Measurements from ENCODE around the gene RRAD.
"Not testable (repeated sequence)": the region's sequence is repeated elsewhere in the genome, so short reads cannot be mapped to it uniquely, and the experiment has no call there.

The RRAD gene

DNA sequence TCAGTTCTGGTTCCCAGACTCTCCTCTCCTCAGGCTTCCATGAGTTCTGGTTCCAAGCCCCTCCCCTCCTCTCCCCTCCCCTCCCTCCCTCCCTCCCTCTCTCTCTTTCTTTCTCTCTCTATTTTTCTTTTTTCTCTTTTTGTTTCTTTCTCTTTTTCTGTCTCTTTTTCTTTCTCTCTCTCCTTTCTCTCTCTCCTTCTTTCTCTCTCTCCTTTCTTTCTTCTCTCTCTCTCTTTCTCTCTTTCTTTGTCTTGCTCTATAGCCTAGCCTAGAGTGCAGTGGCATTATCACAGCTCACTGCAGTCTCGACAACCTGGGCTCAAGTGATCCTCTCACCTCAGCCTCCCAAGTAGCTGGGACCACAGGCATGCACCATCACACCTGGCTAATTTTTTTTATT lies 34.9 kb upstream of the RRAD start:
- H3K36me3 ChIP-seq (ENCODE audit: control insufficient read depth, low read length) = no peaks in the 10 kb centered on the region

DNA sequence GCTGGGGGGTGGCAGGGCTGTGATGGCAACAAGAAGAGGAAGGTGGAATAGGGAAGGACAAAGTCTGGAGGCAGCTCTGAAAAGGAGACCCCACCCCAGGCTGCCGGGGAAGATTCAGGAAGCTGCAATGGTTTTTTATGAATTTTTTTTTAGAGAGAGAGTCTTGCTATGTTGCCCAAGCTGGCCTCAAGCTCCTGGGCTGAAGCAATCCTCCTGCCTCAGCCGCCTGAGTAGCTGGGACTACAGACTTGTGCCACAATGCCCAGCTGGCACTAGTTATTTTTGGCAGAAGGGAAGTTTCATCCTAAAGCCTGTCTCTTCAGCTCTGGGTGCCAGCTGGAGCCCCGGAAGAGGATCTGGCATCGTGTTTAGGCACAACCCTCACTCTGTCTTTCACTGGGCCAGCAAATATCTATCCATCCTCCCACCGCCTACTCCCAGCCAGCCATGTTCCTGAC lies 34.4 kb upstream of the RRAD start:
- no peaks in the 10 kb centered on the region for H4K20me1 ChIP-seq (ENCODE audit: control insufficient read depth, insufficient read depth, low read depth, low read length)
- TF ChIP-seq EZH2phosphoT487 (IDR thresholded peaks at IDR 0.05; ENCODE audit: borderline replicate concordance, low read length) = no peak
- TF ChIP-seq, protein P1, sequence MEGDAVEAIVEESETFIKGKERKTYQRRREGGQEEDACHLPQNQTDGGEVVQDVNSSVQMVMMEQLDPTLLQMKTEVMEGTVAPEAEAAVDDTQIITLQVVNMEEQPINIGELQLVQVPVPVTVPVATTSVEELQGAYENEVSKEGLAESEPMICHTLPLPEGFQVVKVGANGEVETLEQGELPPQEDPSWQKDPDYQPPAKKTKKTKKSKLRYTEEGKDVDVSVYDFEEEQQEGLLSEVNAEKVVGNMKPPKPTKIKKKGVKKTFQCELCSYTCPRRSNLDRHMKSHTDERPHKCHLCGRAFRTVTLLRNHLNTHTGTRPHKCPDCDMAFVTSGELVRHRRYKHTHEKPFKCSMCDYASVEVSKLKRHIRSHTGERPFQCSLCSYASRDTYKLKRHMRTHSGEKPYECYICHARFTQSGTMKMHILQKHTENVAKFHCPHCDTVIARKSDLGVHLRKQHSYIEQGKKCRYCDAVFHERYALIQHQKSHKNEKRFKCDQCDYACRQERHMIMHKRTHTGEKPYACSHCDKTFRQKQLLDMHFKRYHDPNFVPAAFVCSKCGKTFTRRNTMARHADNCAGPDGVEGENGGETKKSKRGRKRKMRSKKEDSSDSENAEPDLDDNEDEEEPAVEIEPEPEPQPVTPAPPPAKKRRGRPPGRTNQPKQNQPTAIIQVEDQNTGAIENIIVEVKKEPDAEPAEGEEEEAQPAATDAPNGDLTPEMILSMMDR (IDR thresholded peaks at IDR 0.05; ENCODE audit: low read depth, low read length, poor library complexity, severe bottlenecking) = no peak
- no peaks in the 10 kb centered on the region for H3K36me3 ChIP-seq (ENCODE audit: control insufficient read depth, low read length)
- H3K4me2 ChIP-seq (ENCODE audit: low read length) = no peak overlapping the region
- H3K9me2 ChIP-seq (replicated peaks; ENCODE audit: control insufficient read depth, low read length) = no peaks in the 10 kb centered on the region
- H3K4me1 ChIP-seq (ENCODE audit: control insufficient read depth, low read length) = peaks cover 13% of the 10 kb centered on the region
- no peaks in the 10 kb centered on the region for H3F3A ChIP-seq (ENCODE audit: control insufficient read depth, insufficient read depth)
- no peak overlapping the region for H3K4me3 ChIP-seq (ENCODE audit: low read length)
- H3K27me3 ChIP-seq (ENCODE audit: control insufficient read depth, low read length) = peaks cover 4% of the 10 kb centered on the region; the same call in 1 of the 2 replicates
- no peaks in the 10 kb centered on the region for H3K9me3 ChIP-seq (ENCODE audit: control insufficient read depth, insufficient read depth, low read length)
- H3K79me2 ChIP-seq (ENCODE audit: control insufficient read depth, low read length) = no peaks in the 10 kb centered on the region
- no peak overlapping the region for H3K27ac ChIP-seq (ENCODE audit: low read depth, low read length)

More for the DNA sequence above, 34.9 kb upstream of the RRAD start:
- H3K4me2 ChIP-seq (ENCODE audit: low read length) = no peak overlapping the region
- TF ChIP-seq, protein P1 (IDR thresholded peaks at IDR 0.05; ENCODE audit: low read depth, low read length, poor library complexity, severe bottlenecking) = no peak
- TF ChIP-seq EZH2phosphoT487 (IDR thresholded peaks at IDR 0.05; ENCODE audit: borderline replicate concordance, low read length) = no peak
- H3K4me1 ChIP-seq (ENCODE audit: control insufficient read depth, low read length) = peaks cover 13% of the 10 kb centered on the region
- no peak overlapping the region for H3K27ac ChIP-seq (ENCODE audit: low read depth, low read length)
- no peaks in the 10 kb centered on the region for H3K79me2 ChIP-seq (ENCODE audit: control insufficient read depth, low read length)
- no peaks in the 10 kb centered on the region for H4K20me1 ChIP-seq (ENCODE audit: control insufficient read depth, insufficient read depth, low read depth, low read length)
- no peak overlapping the region for H3K4me3 ChIP-seq (ENCODE audit: low read length)
- H3K27me3 ChIP-seq (ENCODE audit: control insufficient read depth, low read length) = peaks cover 4% of the 10 kb centered on the region; the same call in 1 of the 2 replicates
- H3K9me3 ChIP-seq (ENCODE audit: control insufficient read depth, insufficient read depth, low read length) = no peaks in the 10 kb centered on the region
- H3F3A ChIP-seq (ENCODE audit: control insufficient read depth, insufficient read depth) = no peaks in the 10 kb centered on the region
- H3K9me2 ChIP-seq (replicated peaks; ENCODE audit: control insufficient read depth, low read length) = no peaks in the 10 kb centered on the region

DNA sequence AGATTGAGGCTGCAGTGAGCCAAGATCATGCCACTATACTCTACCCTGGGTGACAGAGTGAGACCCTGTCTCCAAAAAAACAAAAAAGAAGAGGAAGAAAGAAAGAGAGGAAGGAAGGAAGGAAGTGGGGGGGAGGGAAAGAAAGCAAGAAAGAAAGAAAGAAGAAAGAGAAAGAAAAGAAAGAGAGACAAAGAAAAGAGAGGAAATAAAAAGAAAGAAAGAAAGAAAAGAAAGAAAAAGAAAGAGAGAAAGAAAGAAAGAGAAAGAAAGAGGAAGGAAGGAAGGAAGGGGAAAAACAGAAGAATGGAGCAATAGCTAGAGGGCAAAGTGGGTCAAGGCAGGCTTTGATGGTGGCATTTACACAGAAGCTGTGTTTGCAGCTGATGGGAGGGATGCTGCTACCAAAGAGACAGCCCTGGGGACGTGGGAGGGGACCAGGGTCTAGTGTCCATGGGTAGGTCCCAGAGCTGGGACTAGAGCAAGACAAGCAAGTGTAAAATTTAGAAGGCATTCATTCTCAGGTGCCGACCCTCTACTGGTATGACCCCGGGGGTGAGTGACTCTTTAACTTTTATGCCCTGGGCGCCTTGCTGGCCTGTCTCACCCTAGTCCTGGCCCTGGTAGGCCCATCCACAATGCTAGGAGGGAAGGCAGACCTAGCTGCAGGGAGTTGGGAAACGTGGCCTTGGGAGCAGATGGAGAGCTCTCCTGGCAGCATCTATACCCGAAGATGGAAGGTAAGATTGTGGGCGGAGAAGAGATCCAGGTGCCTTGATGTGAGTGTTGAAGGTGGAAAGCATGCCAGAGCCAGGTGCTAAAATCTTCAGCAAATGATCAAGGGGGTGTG lies 33.7 kb upstream of the RRAD start:
- Histone ChIP-seq H3F3A (ENCODE audit: control insufficient read depth, insufficient read depth) (no peaks in the 10 kb centered on the region), H3K4me3 (ENCODE audit: low read length) (no peak overlapping the region), H3K79me2 (ENCODE audit: control insufficient read depth, low read length) (no peaks in the 10 kb centered on the region), H3K4me2 (ENCODE audit: low read length) (no peak overlapping the region), H3K27me3 (ENCODE audit: control insufficient read depth, low read length) (peaks cover 4% of the 10 kb centered on the region; the same call in 1 of the 2 replicates), H3K9me3 (ENCODE audit: control insufficient read depth, insufficient read depth, low read length) (no peaks in the 10 kb centered on the region), H4K20me1 (ENCODE audit: control insufficient read depth, insufficient read depth, low read depth, low read length) (no peaks in the 10 kb centered on the region), H3K36me3 (ENCODE audit: control insufficient read depth, low read length) (no peaks in the 10 kb centered on the region), H3K27ac (ENCODE audit: low read depth, low read length) (no peak overlapping the region), H3K4me1 (ENCODE audit: control insufficient read depth, low read length) (peaks cover 13% of the 10 kb centered on the region), H3K9me2 (replicated peaks; ENCODE audit: control insufficient read depth, low read length) (no peaks in the 10 kb centered on the region)
- TF ChIP-seq, protein P1 (IDR thresholded peaks at IDR 0.05; ENCODE audit: low read depth, low read length, poor library complexity, severe bottlenecking) = no peak
- TF ChIP-seq EZH2phosphoT487 (IDR thresholded peaks at IDR 0.05; ENCODE audit: borderline replicate concordance, low read length) = no peak

DNA sequence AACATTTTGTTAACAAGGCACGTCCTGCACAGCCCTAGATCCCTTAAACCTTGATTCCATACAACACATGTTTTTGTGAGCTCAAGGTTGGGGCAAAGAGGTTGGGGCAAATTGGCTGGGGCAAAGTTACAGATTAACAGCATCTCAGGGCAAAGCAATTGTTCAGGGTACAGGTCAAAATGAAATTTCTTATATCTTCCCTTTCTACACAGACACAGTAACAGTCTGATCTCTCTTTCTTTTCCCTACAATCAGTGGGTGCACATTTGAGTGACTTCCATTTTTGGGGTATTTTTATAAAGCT lies 30.8 kb upstream of the RRAD start:
- not testable (repeated sequence) for H3F3A ChIP-seq (ENCODE audit: control insufficient read depth, insufficient read depth); H3K9me3 ChIP-seq (ENCODE audit: control insufficient read depth, insufficient read depth, low read length); H3K9me2 ChIP-seq (replicated peaks; ENCODE audit: control insufficient read depth, low read length); H3K4me1 ChIP-seq (ENCODE audit: control insufficient read depth, low read length); H3K4me2 ChIP-seq (ENCODE audit: low read length); H3K27ac ChIP-seq (ENCODE audit: low read depth, low read length); H4K20me1 ChIP-seq (ENCODE audit: control insufficient read depth, insufficient read depth, low read depth, low read length); H3K79me2 ChIP-seq (ENCODE audit: control insufficient read depth, low read length); H3K4me3 ChIP-seq (ENCODE audit: low read length); H3K36me3 ChIP-seq (ENCODE audit: control insufficient read depth, low read length)
- peaks cover 17% of the 10 kb centered on the region for H3K27me3 ChIP-seq (ENCODE audit: control insufficient read depth, low read length)

DNA sequence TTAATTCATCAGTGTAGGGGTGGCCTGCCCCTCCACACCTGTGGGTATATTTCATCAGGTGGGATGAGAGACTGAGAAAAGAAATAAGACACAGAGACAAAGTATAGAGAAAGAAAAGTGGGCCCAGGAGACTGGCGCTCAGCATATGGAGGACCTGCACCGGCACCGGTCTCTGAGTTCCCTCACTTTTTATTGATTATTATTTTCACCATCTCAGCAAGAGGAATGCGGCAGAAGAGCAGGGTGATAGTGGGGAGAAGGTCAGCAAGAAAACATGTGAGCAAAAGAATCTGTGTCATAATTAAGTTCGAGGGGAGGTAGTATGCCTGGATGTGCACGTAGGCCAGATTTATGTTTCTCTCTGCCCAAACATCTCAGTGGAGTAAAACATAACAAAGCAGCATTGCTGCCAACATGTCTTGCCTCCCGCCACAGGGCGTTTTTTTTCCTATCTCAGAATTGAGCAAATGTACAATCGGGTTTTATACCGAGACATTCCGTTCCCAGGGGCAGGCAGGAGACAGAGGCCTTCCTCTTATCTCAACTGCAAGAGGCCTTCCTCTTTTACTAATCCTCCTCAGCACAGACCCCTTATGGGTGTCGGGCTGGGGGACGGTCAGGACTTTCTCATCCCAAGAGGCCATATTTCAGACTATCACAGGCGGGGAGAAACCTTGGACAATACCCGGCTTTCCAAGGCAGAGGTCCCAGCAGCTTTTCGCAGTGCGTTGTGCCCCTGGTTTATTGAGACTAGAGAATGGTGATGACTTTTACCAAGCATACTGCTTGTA lies 30.2 kb upstream of the RRAD start:
- not testable (repeated sequence) for H3K36me3 ChIP-seq (ENCODE audit: control insufficient read depth, low read length); H3K4me2 ChIP-seq (ENCODE audit: low read length); H3K79me2 ChIP-seq (ENCODE audit: control insufficient read depth, low read length); H3F3A ChIP-seq (ENCODE audit: control insufficient read depth, insufficient read depth); H4K20me1 ChIP-seq (ENCODE audit: control insufficient read depth, insufficient read depth, low read depth, low read length); H3K4me1 ChIP-seq (ENCODE audit: control insufficient read depth, low read length); H3K27ac ChIP-seq (ENCODE audit: low read depth, low read length); H3K9me2 ChIP-seq (replicated peaks; ENCODE audit: control insufficient read depth, low read length); H3K4me3 ChIP-seq (ENCODE audit: low read length); H3K9me3 ChIP-seq (ENCODE audit: control insufficient read depth, insufficient read depth, low read length)
- H3K27me3 ChIP-seq (ENCODE audit: control insufficient read depth, low read length) = peaks cover 21% of the 10 kb centered on the region

All from DOHH2 (cell line).